ENCODE results near the gene ZNF343. TPM values are rescaled to one million over a fixed set of nuclear protein-coding genes. Genes with fewer than 3 reads are reported as not detected.

ZNF343 gene
- total RNA-seq, 6 experiments from 2014 or later = 3.9 to 7.3 (median 6.0) TPM

DNA sequence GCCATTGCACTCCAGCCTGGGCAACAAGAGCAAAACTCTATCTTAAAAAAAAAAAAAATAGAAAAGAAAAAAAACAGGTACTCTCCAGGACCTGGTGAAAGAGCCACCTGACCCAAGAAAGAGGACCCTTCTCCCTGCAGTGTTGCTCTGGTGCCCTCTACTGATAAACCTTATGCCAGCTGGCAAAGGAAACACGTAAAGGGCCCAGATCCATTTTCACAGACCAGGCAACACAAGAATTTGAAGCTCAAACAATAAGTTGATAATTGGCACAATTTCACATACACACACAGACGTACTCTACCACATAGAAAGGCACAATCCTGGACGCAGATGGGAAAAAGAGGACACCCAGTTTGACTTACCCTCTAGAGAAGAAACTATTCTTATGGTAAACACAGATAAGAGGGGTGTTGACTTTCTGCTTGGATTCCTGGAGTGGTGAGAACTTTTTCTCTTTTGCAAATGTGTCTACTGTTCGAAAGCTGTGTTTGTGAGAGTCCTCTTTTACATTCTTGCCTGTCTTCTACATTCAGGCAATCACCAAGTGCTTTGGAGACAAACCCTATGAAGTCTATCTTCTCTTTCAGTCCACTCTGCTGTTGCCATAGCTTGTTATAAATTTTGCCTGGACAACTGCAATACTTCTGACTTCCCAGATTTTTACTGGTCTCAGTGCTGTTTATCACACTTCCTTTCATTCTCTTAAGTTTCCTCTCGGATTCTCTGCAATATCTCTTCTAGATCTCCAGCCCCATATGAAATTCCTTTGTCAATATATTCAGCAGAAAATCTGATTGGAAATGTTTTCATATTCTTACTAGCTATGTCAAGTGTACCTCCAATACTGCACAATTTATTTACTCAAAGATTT lies 31.7 kb downstream of the ZNF343 start:
- H3K27me3 ChIP-seq = no peaks in the 10 kb centered on the region
- peak overlapping the region in 2 of 3 donors; percentile 58 to 62 for H3K27ac ChIP-seq
- H3K9me3 ChIP-seq = no peaks in the 10 kb centered on the region
- H3K4me3 ChIP-seq = no peak overlapping the region
- peaks cover 0 to 2% (median under 1%) of the 10 kb centered on the region in 4 donors for H3K36me3 ChIP-seq
- ATAC-seq (peak; percentile 54 to 80 (median 72)), DNase-seq (no peak)
- intact Hi-C loops (cut with DNase I) = no loop called here
- 57% methylated on average over 5 of the region's 5 CpGs for WGBS (ENCODE audit: insufficient coverage, low coverage, low lambda C conversion rate, missing lambda C conversion rate)
- no peak for TF ChIP-seq POLR2A (IDR thresholded peaks at IDR 0.05)
- TF ChIP-seq, protein P1, sequence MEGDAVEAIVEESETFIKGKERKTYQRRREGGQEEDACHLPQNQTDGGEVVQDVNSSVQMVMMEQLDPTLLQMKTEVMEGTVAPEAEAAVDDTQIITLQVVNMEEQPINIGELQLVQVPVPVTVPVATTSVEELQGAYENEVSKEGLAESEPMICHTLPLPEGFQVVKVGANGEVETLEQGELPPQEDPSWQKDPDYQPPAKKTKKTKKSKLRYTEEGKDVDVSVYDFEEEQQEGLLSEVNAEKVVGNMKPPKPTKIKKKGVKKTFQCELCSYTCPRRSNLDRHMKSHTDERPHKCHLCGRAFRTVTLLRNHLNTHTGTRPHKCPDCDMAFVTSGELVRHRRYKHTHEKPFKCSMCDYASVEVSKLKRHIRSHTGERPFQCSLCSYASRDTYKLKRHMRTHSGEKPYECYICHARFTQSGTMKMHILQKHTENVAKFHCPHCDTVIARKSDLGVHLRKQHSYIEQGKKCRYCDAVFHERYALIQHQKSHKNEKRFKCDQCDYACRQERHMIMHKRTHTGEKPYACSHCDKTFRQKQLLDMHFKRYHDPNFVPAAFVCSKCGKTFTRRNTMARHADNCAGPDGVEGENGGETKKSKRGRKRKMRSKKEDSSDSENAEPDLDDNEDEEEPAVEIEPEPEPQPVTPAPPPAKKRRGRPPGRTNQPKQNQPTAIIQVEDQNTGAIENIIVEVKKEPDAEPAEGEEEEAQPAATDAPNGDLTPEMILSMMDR (IDR thresholded peaks at IDR 0.05) = peak in 3 of 4 donors; percentile 25 to 58 (median 47)
- H3K4me1 ChIP-seq = peaks cover 0 to 16% (median 5%) of the 10 kb centered on the region in 4 donors

DNA sequence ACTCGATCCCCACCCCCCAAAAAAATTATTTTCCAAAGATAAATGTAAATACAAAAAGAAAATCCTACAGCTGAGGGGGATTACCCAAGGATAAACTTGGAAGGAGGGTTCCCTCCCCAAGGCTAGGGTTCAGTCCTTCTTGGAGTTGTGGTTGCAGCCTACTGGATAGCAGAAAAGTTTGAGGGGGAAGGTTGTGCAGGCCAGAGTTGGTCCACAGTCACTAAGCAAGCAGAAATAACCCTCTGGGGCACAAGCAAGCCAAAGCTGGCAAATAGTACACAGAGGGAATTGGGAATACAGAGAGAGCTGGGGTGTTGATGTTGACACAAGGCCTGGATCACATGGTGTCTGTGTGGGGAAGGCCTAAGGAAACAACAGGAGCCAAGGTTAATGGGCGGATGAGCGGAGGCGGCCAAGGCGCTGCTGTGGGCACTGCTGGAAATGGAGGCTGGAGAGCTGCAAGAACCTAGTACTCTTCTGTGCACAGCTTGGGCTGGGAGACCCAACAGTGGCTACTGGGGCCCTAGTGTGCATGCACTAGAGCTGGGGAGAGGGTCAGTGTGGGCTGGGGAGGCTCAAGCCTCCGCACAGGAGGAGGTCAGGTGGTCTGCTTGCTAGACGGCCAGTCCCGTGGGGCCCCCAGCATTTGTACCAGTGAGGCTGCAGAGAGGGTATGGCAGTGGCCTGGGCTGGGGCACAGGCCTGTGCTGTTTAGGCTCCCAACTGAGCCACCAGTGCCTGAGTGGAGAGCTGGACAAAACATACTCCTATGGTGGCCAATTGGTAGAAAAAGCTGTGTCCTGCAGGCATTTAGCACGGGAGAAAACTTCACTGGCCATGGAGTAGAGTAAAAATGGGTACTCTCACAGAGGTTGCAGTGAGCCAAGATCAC lies 32.6 kb downstream of the ZNF343 start:
- Histone ChIP-seq H3K27me3 (no peaks in the 10 kb centered on the region), H3K4me3 (no peak overlapping the region), H3K4me1 (peaks cover 0 to 16% (median 5%) of the 10 kb centered on the region in 4 donors), H3K27ac (peak overlapping the region in 2 of 3 donors; percentile 58 to 62), H3K36me3 (no peaks in the 10 kb centered on the region), H3K9me3 (no peaks in the 10 kb centered on the region)
- ATAC-seq (peak; percentile 89 to 96 (median 94)), DNase-seq (peak; percentile 28 to 75 (median 74))
- 70% methylated on average over 5 of the region's 9 CpGs for WGBS (ENCODE audit: insufficient coverage, low coverage, low lambda C conversion rate, missing lambda C conversion rate)
- intact Hi-C loops (cut with DNase I) = no loop called here
- TF ChIP-seq, protein P1 (IDR thresholded peaks at IDR 0.05) = no peak
- TF ChIP-seq POLR2A (IDR thresholded peaks at IDR 0.05) = no peak

DNA sequence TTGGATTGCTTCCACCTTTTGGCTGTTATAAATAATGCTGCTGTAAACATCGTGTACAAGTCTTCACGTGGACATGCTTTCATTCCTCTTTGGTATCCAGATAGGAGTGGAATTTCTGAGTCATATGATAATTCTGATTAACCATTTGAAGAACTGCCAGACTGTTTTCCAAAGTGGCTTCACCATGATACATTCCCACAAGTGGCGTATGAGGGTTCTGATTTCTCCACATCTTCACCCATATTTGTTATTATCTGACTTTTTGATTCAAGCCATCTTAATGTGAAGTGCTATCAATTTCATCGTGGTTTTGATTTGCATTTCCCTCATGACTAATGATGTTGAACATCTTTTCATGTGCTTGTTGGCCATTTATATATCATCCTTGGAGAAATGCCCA lies 35.2 kb downstream of the ZNF343 start:
- WGBS (ENCODE audit: insufficient coverage, low coverage, low lambda C conversion rate, missing lambda C conversion rate) = 72% methylated on average over 4 of the region's 4 CpGs
- Histone ChIP-seq H3K36me3 (no peaks in the 10 kb centered on the region), H3K4me3 (no peak overlapping the region), H3K4me1 (peaks cover 0 to 22% (median 11%) of the 10 kb centered on the region in 4 donors), H3K9me3 (no peaks in the 10 kb centered on the region), H3K27ac (no peak overlapping the region), H3K27me3 (no peaks in the 10 kb centered on the region)
- ATAC-seq (no peak), DNase-seq (no peak)
- intact Hi-C loops (cut with DNase I) = no loop called here
- TF ChIP-seq, protein P1 (IDR thresholded peaks at IDR 0.05) = no peak
- TF ChIP-seq POLR2A (IDR thresholded peaks at IDR 0.05) = no peak

DNA sequence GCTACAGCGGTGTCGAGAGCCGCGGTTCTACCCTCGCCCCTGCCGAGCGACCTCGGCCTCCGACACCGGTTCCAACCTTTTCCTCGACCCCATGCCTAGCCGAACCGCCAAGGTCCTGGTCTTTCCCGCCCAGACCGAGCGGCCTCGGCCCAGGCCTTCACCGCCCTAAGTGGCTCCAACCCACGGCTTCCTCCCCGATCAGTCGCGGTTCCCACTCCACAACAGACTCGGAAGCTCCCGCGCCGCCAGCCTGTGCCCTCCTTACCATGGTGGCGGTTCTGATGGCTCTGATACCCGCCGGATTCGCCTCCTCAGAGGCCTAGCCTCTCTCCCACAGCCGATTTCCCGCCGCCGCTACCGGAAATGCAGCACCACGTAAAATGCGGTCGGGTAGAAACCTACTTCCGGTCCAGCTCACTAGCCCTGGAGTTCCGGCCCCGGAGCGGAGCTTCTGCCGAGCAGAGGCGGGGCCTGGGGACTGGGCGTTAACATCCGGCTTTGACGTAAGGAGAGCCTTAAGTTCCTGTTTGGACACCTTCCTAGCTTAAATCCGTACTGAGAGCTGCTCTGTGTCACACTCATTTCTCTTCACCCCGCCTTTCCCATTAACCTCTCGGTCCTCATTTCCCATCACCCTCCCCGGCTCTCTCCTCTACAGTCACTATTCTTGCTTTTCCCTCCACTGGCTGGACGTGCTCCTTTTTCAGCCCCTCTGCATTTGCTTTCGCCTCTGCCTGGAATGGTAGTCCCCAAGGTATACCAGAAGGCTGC lies 38.1 kb downstream of the ZNF343 start, which contains the start of gene SNRPB:
Gene SNRPB, minus strand, starts transcription at position 367 of the 771 bp plus-strand sequence. Its CDS starts 99 bp downstream, at position 268.
- Histone ChIP-seq H3K4me3 (peak within 1 kb of the TSS; percentile 82 to 93 (median 89)), H3K4me1 (peaks cover 0 to 15% (median 6%) of the 10 kb centered on the region in 4 donors), H3K27ac (peak within 1 kb of the TSS; percentile 80 to 94 (median 93)), H3K9me3 (no peaks in the 10 kb centered on the region), H3K27me3 (no peaks in the 10 kb centered on the region), H3K36me3 (peaks cover 0 to 20% (median 13%) of the 10 kb centered on the region in 4 donors)
- under 1% methylated on average over 41 of the region's 53 CpGs for WGBS (ENCODE audit: insufficient coverage, low coverage, low lambda C conversion rate, missing lambda C conversion rate)
- ATAC-seq = peak; percentile 97 to 99 (median 98)
- DNase-seq = peak; percentile 97 to 98 (median 98)
- TF ChIP-seq POLR2A (IDR thresholded peaks at IDR 0.05) = peak; percentile 95
- TF ChIP-seq, protein P1 (IDR thresholded peaks at IDR 0.05) = no peak
- intact Hi-C loops (cut with DNase I) = no loop called here
